Cardiac fibroblast (primary cell): Measurements from ENCODE around the gene CCDC127.
"Not testable (repeated sequence)": the region's sequence is repeated elsewhere in the genome, so short reads cannot be mapped to it uniquely, and the experiment has no call there.

Experiments
- DNase-seq, 2 donors: peaks; one replicate each; pipeline versions ENCODE4 v3.0.0 to v3.0.0-alpha.2; 2010; ENCODE audit warnings: low read depth in 2 of 2
- H3K4me3 ChIP-seq, 2 donors: replicated peaks in 1 of 2; 1 replicate in 1 of 2; 2 replicates in 1 of 2; pipeline ENCODE4 v1.5.1; 2011; ENCODE audit warnings: low read depth in 2 of 2, low read length in 2 of 2, mild to moderate bottlenecking in 2 of 2, moderate library complexity in 1 of 2
- CTCF ChIP-seq: IDR thresholded peaks from one replicate; pipeline ENCODE4 v1.5.1; 2011; ENCODE audit warnings: low read depth, mild to moderate bottlenecking, low read length, inconsistent platforms

Gene CCDC127

GRCh38 chr5:166441-167372 is 51.2 kb downstream of the CCDC127 start:
- no peak for DNase-seq
- no peak overlapping the region for H3K4me3 ChIP-seq
- TF ChIP-seq CTCF = no peak

DNA sequence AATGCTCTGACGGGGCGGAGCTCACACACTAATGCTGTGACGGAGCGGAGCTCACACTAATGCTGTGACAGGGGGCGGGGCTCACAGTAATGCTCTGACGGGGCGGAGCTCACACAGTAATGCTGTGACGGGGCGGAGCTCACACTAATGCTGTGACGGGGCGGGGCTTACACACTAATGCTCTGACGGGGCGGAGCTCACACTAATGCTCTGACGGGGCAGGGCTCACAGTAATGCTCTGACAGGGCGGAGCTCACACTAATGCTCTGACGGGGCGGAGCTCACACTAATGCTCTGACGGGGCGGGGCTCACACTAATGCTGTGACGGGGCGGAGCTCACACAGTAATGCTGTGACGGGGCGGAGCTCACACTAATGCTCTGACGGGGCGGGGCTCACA is 53.2 kb downstream of the CCDC127 start:
- DNase-seq, H3K4me3 ChIP-seq: not testable (repeated sequence)

GRCh38 chr5:164244-164643 is 53.7 kb downstream of the CCDC127 start:
- DNase-seq = no peak
- no peak for TF ChIP-seq CTCF
- no peak overlapping the region for H3K4me3 ChIP-seq

DNA sequence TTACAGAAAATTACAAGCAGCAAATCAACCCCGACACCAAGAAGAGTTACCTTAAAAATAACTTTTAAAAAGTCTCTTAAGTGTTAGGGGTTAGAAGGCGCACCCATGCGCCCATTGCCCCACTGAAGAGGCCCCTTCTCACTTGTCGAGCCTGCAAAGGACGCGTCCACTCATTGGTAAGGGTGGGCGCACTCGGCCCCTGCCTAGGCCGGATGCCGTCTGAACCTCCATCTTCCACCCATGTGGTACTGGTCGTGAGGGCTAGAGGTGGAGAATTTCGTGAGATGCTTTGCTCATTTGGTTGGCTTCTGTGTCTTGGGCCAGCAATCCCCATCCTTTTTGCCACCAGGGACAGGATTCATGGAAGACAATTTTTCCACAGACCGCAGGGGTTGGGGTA is 54.1 kb downstream of the CCDC127 start:
- TF ChIP-seq CTCF = no peak
- no peak overlapping the region for H3K4me3 ChIP-seq
- DNase-seq = no peak

GRCh38 chr5:163338-163620 is 54.7 kb downstream of the CCDC127 start:
- no peak overlapping the region for H3K4me3 ChIP-seq
- no peak for DNase-seq
- no peak for TF ChIP-seq CTCF

GRCh38 chr5:162565-163337 is 55.2 kb downstream of the CCDC127 start:
- DNase-seq = no peak
- H3K4me3 ChIP-seq = no peak overlapping the region
- TF ChIP-seq CTCF = no peak

DNA sequence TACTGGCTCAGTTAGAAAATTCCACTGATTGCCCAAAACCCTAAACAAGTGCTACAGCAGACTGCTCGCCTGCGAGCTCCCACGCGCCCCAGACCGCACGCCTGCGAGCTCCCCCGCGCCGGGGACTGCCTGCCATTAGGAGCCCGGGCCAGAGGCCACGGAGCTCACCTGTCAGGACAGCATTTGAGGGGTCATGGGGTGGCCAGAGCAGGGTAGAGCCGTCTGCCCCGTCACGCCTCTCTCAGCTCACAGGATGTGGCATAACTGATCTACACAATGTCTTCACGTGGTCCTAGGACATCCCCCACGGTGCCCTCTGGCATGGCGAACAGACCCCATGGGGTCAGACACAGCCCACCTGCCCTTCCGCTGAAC is 55.8 kb downstream of the CCDC127 start:
- DNase-seq = no peak
- no peak overlapping the region for H3K4me3 ChIP-seq

More for the DNA sequence above, 55.8 kb downstream of the CCDC127 start:
- TF ChIP-seq CTCF = no peak
